ENCODE data around the gene IL6ST.
"Not testable (repeated sequence)": the region's sequence is repeated elsewhere in the genome, so short reads cannot be mapped to it uniquely, and the experiment has no call there.

GRCh38 chr5:56029871-56030630 lies 35.3 kb upstream of the IL6ST start:
- TF ChIP-seq, protein P1, sequence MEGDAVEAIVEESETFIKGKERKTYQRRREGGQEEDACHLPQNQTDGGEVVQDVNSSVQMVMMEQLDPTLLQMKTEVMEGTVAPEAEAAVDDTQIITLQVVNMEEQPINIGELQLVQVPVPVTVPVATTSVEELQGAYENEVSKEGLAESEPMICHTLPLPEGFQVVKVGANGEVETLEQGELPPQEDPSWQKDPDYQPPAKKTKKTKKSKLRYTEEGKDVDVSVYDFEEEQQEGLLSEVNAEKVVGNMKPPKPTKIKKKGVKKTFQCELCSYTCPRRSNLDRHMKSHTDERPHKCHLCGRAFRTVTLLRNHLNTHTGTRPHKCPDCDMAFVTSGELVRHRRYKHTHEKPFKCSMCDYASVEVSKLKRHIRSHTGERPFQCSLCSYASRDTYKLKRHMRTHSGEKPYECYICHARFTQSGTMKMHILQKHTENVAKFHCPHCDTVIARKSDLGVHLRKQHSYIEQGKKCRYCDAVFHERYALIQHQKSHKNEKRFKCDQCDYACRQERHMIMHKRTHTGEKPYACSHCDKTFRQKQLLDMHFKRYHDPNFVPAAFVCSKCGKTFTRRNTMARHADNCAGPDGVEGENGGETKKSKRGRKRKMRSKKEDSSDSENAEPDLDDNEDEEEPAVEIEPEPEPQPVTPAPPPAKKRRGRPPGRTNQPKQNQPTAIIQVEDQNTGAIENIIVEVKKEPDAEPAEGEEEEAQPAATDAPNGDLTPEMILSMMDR (IDR thresholded peaks at IDR 0.05; ENCODE audit: low read depth, low read length), result not testable (repeated sequence)
- TF ChIP-seq EZH2phosphoT487 (IDR thresholded peaks at IDR 0.05; ENCODE audit: low read depth), result not testable (repeated sequence)
